GM12878 (cell line): ENCODE data around the gene CD3G.

ENCODE experiments used
- CEBPB ChIP-seq, 2 experiments: fragments of 150-350 bp in 1 of 2; IDR thresholded peaks; 2 replicates each; pipeline ENCODE4 v1.6.1; 2012 to 2014; ENCODE audit warnings: low read depth in 2 of 2, low read length in 2 of 2, borderline replicate concordance in 1 of 2, inconsistent platforms in 1 of 2
- CEBPZ ChIP-seq: fragments of 150-350 bp; IDR thresholded peaks from 2 replicates; pipeline ENCODE4 v1.6.1; 2016; ENCODE audit warnings: low read depth, low read length
- CTCF ChIP-seq, 3 experiments: IDR thresholded peaks in 2 of 3; conservative IDR thresholded peaks in 1 of 3; 2 replicates each; pipeline ENCODE4 v1.5.1; 2011; ENCODE audit warnings: low read depth in 3 of 3, low read length in 3 of 3, mild to moderate bottlenecking in 3 of 3, control low read depth in 2 of 3, moderate library complexity in 2 of 3, inconsistent platforms in 1 of 3, mixed read lengths in 1 of 3; ENCODE audit not compliant: control insufficient read depth in 2 of 3, insufficient read depth in 1 of 3; ENCODE audit errors: extremely low read depth in 1 of 3
- IRF3 ChIP-seq: fragments of 450-650 bp; IDR thresholded peaks from 2 replicates; pipeline ENCODE4 v1.6.1; 2014; ENCODE audit warnings: mild to moderate bottlenecking
- MYC ChIP-seq: IDR thresholded peaks from 2 replicates; pipeline ENCODE4 v1.6.1; 2011; ENCODE audit warnings: mild to moderate bottlenecking, low read length, moderate library complexity, inconsistent platforms; ENCODE audit not compliant: insufficient read depth, insufficient replicate concordance, insufficient read length, severe bottlenecking
- NR2C2 ChIP-seq: IDR thresholded peaks from 2 replicates; pipeline ENCODE4 v1.6.1; 2011; ENCODE audit warnings: borderline replicate concordance, low read depth; ENCODE audit not compliant: control insufficient read depth, insufficient read length
- POLR2A ChIP-seq: IDR thresholded peaks from 2 replicates; pipeline ENCODE4 v1.6.1; 2011; ENCODE audit warnings: low read depth, mild to moderate bottlenecking, low read length
- POLR2AphosphoS5 ChIP-seq: IDR thresholded peaks from 2 replicates; pipeline ENCODE4 v1.6.1; 2011; ENCODE audit warnings: mild to moderate bottlenecking, low read length, inconsistent platforms
- REST ChIP-seq: IDR thresholded peaks from 2 replicates; pipeline ENCODE4 v1.6.1; 2012; ENCODE audit warnings: mild to moderate bottlenecking, low read depth, low read length
- SKIL ChIP-seq: fragments of 450-650 bp; IDR thresholded peaks from 2 replicates; pipeline ENCODE4 v1.6.1; 2017; ENCODE audit warnings: mild to moderate bottlenecking, low read depth, inconsistent platforms; ENCODE audit not compliant: poor library complexity, severe bottlenecking
- SMAD1 ChIP-seq: fragments of 450-650 bp; IDR thresholded peaks from 2 replicates; pipeline ENCODE4 v1.6.1; 2018; ENCODE audit warnings: mild to moderate bottlenecking, low read depth; ENCODE audit not compliant: partially characterized antibody
- USF1 ChIP-seq: IDR thresholded peaks from 2 replicates; pipeline ENCODE4 v1.6.1; 2011; ENCODE audit warnings: borderline replicate concordance, low read depth, mild to moderate bottlenecking, moderate library complexity, mixed read lengths, low read length; ENCODE audit not compliant: insufficient read depth; ENCODE audit errors: extremely low read length
- ZBTB11 ChIP-seq: fragments of 450-650 bp; formaldehyde crosslinking; IDR thresholded peaks from 2 replicates; pipeline ENCODE4 v1.5.0; 2022; ENCODE audit warnings: mild to moderate bottlenecking, missing genetic modification characterization
- ZNF274 ChIP-seq: IDR thresholded peaks from one replicate; pipeline ENCODE4 v1.8.0; 2011; ENCODE audit not compliant: insufficient read length, insufficient read depth

GRCh38 chr11:118340449-118340848 is 3.7 kb upstream of the CD3G start:
- no peak for TF ChIP-seq REST
- no peak for TF ChIP-seq CTCF (IDR thresholded peaks at IDR 0.05 in 2 of 3, conservative IDR thresholded peaks at IDR 0.05 in 1 of 3; ENCODE audit: control insufficient read depth in 2 of 3, extremely low read depth in 1 of 3, insufficient read depth in 1 of 3, low read depth in 3 of 3, low read length in 3 of 3)
- TF ChIP-seq POLR2A: no peak
- TF ChIP-seq CEBPZ: no peak
- TF ChIP-seq SMAD1: no peak
- no peak for TF ChIP-seq ZNF274
- no peak for TF ChIP-seq NR2C2
- TF ChIP-seq CEBPB (IDR thresholded peaks at IDR 0.05; ENCODE audit: borderline replicate concordance in 1 of 2, low read depth in 2 of 2, low read length in 2 of 2): no peak
- no peak for TF ChIP-seq ZBTB11 (CRISPR knock-in tag)
- no peak for TF ChIP-seq IRF3
- TF ChIP-seq MYC: no peak
- no peak for TF ChIP-seq POLR2AphosphoS5
- no peak for TF ChIP-seq USF1
- TF ChIP-seq SKIL: no peak
